Activated CD4-positive, alpha-beta T cell treated with anti-CD3 and anti-CD28 coated beads, Interleukin-2, amount 50 U/mL, for 24 hours (primary cell): ENCODE data around the gene MREG.
"Not testable (repeated sequence)": the region's sequence is repeated elsewhere in the genome, so short reads cannot be mapped to it uniquely, and the experiment has no call there.

Experiments
- DNase-seq, 2 donors: peaks; one replicate each; pipeline ENCODE4 v3.0.0-alpha.2; 2020; ENCODE audit warnings: low read depth in 1 of 2, low spot score in 1 of 2

Gene MREG

GRCh38 chr2:215965532-215966165, 47.7 kb downstream of the MREG start:
- DNase-seq = no peak

DNA sequence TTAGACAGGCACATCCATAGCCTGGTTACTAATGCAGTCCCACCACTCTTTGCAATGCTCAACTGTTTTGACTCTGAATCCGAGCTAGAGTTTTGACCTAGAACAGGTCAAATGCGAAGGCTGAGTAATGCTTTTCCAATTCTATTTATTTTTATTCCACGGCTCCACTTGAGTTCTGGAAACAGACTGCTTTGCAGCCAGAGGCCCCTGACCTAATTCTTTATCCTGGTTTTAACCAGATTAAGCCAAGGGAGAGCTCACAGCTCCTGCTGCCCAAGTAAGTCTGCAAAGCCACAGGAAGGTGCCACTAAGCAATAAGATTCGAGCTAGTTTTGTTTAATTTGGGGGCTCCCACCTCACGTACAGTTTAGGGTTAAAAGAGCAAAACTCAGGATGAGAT, 51.4 kb downstream of the MREG start:
- DNase-seq = no peak

DNA sequence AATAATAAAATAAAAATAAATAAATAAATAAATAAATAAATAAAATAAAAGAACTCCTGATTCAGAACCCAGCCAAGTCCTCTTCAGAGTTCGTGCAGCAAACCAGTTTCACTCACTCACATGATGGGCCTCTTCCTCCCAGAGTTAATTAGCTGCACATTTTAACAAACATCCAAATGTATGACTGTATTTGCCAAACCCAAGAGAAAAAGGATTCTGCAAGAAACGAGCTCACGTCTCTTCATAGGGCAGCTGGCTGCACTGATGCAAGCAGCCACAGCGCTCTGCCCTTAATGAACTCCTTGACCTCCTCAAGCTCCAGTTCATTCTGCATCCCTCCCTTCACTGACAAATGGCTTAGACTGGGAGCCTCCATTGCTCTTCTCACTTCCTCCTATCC, 55.1 kb downstream of the MREG start:
- DNase-seq = no peak

DNA sequence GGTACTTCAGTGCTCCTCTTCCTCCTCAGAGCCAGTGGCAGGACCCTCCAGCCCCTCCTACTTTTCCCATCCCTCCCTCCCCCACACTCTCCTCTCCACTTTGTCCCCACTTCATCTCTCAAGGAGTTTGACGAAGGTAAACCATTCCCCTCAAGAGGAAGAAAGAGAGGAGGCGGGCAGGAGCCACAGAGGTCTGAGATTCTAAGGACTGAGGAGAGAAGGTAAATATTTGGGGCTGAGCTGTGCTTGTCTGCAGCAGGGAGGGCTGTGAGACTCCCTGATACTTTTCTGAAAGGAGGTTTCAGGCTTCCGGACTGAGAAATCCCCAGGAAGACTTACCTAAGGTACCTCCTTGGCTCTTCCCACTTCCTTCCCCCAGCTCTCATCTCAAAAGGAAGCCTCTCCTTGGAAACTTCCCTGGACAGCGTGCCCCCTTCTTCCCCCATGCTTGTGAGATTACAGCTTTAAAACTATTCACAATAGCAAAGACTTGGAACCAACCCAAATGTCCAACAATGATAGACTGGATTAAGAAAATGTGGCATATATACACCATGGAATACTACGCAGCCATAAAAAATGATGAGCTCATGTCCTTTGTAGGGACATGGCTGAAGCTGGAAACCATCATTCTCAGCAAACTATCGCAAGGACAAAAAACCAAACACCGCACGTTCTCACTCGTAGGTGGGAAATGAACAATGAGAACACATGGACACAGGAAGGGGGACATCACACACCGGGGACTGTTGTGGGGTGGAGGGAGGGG, 55.8 kb downstream of the MREG start:
- not testable (repeated sequence) for DNase-seq

DNA sequence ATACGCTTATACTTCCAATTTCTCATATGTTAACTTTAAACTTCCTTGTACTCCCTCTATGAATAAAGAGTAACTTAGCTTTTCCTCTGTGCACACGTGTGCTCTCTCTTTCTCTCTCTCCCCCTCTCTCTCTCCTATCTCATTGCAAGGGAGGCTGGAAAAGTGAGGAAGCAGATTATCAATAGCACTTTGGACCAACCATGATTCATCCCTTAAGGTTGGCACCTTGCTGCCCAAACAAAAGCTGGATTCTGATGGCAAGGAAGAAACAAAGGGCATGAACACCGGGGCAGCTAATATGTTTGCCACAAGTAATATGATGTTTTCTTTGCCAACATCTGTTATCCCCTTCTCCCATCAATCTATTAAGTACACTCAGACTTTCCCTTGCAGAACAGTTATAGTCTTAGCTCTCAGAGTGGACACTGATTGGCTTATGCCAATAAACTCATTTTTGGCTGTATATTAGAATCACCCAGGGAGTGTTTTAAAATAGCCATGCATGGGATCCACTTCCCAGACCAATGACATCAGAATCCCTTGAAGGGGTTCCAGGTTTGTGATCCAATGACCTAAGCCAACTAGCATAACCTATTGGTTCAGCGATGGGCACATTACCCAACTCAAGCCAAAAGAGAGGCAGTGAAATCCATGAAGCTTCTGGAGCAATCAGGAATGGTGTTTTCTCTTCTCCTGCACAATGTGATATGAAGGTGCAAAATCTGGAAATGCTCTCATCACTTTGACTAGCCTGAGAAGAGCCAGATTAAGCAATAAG, 60.3 kb downstream of the MREG start:
- no peak for DNase-seq

DNA sequence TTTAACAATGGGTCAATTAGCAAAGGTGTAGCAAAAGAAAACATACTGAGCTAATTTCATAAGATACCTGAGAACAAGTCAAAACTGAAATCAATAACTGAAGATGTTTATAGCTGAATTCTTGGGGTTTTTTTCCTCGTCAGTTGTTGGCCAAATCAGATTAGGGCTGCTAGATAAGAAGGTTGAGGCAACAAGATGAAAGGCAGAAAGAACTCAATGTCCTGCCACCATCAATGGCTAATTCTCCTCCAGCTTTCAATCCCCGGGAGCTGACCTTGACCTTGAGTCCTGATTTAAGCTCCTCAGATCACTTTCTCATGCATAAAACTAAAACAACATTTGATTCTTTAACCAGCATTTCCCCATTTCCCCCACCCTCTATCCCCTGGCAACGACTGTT, 61.8 kb downstream of the MREG start:
- no peak for DNase-seq

DNA sequence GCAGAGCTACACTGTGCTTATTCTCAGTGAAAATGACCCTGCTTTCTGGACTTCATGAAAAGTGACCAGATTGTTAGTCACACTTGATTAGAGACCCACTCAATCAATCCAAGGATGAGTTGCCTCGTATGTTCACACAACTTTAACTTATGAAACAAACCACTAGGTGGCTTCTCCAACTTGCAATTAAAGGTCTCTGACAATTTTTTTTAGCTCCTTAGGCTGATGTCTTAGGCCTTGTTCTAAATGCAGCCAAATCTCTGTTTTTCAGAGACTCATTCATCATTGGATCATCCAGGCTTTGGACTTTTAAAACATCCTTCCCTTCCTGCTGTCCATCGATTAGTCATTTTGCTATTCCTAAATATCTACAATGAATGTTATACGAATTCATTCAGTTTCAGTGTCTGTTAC, 63.4 kb downstream of the MREG start:
- DNase-seq = peak in 1 of 2 donors; percentile 5

DNA sequence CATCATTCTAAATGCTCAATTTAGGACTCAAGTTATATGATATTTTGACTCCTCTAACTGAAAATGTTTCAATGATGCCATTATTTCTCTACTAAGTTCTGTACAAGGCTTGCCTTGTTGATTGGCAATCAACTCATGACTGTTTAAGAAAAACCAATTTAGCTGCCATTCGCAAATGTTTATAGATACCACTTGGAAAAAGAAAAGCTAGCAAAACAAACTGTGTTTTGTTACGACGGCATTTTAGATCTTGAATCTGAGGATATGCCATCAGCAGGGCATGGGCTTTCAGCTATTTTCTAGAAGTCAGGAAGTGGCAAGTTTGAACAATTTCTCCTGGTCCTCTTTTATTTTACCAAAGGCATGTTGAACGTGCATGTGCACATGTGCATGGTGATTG, 65.3 kb downstream of the MREG start:
- DNase-seq = no peak

DNA sequence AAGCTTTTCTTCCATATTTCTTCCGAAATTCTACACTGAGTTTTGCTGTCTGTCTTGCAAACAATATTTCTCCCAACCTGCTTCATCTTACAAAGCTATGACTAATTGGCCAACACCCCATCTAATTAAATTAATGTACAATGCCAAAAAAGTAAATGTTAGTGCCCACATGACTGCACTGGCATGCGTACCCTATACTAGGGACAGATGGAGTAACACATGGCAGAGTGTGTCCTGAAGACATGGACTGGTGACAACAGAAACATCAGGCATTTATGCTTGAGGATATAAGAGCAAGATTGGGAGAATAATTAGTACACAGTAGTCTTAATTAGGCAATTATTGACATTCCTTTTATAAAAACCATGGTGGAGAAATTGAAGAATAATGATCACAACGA, 66.8 kb downstream of the MREG start:
- DNase-seq = no peak

- DNase-seq = no peak
These were observed 71.2 kb downstream of the MREG start for GRCh38 chr2:215942194-215942593.

GRCh38 chr2:215941726-215942125, 71.6 kb downstream of the MREG start:
- DNase-seq = no peak

DNA sequence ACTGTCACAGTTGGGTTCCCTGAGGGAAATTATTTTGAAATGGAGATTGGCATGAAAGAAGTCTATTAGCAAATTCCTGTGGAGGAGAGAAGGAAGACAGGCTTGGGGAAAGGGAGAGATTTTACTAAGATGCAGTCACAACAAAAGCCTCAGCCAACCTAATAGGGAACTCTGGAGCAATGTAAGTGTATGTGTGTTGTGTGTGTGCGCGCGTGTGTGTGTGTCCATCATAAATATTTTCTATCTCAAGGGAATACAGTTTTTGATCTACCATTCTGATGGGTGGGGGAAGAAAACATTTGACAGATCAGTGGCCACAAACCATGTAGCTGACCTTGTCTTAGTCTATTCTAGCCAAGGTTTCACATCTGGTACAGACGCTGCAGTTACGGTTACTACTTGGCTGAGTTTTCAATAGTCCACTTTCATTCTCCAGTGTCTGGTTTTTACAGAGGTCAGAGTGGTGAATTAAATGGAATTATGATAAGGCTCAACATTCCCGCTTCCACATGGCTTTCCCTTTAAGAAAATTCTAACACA, 72.6 kb downstream of the MREG start:
- no peak for DNase-seq

DNA sequence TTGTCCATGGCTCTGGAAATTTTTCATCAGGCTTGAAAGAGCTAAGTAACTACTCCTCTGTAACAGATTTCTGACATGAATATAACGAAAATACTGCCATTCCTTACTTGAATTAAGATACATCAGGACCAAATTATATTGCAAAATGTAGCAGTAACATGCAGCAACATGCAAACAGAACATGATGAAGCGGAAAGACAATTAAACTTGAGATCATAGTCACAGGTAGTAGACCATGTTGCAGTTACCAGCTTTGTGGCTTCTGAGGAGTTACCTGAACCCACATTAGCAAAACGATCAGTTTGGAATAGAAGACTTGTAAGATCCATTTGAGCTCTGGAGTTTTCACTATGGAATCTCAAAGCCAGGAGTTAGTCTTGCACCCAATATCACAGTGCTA, 76.2 kb downstream of the MREG start:
- no peak for DNase-seq

- DNase-seq = no peak
These were observed 80.2 kb downstream of the MREG start for GRCh38 chr2:215933151-215933550.

- peak; percentile 9 to 55 for DNase-seq
These were observed 82.0 kb downstream of the MREG start for GRCh38 chr2:215931256-215931903.

DNA sequence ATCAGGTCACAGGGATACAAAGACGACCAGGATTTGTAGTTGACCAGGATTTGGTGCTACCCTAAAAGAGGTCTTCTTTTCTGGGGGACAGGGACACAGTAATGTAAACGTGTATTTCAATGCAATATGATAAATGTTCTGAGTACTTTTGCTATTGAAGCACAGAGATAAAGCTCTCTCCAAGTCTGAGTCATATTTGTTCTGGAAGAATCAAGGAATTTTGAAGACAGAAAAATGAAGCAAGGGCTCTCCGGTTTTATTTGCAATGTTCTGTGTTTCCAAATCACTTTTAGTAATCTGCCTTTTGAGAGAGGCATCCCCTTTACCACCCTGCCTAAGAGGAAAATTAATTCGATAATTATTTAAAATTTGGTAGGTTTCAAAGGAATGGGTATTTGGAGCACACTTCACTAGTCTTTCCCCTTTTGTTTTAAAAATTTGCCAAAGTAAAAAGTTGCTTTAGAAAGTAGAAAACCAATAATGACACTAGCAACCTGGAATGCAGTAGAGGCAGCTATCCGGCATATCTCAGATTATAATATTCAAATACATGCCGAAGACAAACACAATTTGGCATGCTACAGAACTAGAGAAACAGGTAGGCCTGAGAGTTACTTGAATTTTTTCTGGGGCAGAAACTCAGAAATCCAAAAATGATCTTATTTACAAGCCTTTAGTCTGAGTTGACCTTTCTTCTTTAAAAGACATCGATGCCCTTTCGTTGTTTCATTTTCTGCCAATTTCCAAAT, 82.7 kb downstream of the MREG start:
- no peak for DNase-seq

- no peak for DNase-seq
These were observed 83.6 kb downstream of the MREG start for GRCh38 chr2:215929602-215930335.

DNA sequence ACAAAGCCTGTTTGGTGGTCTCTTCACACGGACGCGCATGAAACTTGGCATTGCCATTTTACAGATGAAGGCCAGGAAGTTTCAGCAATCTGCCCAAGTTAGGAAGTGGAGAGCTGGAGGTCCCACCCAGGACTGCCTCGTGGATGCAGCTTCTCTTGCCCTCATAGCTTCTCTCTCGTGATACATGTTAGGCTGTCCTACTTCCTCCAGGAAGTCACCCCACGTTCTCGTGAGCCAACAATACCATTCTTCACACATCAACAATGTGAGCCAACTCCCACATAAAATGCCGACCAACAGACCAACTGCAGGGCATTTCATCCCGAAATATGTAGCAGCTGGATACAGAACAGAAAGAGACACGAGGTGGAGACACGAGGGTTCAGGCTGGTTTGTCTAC, 85.3 kb downstream of the MREG start:
- no peak for DNase-seq

DNA sequence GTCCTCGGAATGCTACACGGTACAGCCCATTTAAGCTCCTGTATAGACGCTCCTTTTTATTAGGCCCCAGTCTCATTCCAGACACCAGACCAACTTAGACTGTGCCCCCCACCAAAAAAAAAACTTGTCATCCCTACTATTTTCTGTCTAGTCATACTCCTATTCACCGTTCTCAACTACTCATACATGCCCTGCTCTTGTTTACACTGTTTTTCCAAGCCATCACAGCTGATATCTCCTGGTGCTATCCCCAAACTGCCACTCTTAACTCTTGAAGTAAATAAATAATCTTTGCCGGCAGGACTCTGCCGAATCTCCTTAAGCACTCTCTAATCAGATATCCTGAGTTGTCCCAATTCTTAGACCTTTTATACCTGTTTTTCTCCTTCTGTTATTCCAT, 86.4 kb downstream of the MREG start:
- not testable (repeated sequence) for DNase-seq

- no peak for DNase-seq
These were observed 91.5 kb downstream of the MREG start for GRCh38 chr2:215921895-215922294.
